Left lobe of liver (tissue), 2 donors: ENCODE results near the gene MATR3. TPM values are rescaled to one million over a fixed set of nuclear protein-coding genes. Genes with fewer than 3 reads are reported as not detected.

ENCODE experiments used
- ATAC-seq: fragments of 200-7000 bp; cut with Tn5 transposase; one replicate; pipeline ENCODE4 v1.9.1; 2020; ENCODE audit warnings: mild to moderate bottlenecking, moderate library complexity
- DNase-seq: peaks from one replicate; pipeline ENCODE4 v3.0.0-alpha.2; 2020; ENCODE audit warnings: low spot score
- total RNA-seq: library from RNA; stranded (reverse); gene quantifications from one replicate; pipeline ENCODE4 v1.2.1, GENCODE V29; 2021
- donor health status: DM: no; HTN: no; CAD: no; lungs with moderate emphysema.
- donor health status: DM: no; HTN: yes; CAD: no.

MATR3 gene
- total RNA-seq, 1 donor from 2014 or later = 39.2 TPM

DNA sequence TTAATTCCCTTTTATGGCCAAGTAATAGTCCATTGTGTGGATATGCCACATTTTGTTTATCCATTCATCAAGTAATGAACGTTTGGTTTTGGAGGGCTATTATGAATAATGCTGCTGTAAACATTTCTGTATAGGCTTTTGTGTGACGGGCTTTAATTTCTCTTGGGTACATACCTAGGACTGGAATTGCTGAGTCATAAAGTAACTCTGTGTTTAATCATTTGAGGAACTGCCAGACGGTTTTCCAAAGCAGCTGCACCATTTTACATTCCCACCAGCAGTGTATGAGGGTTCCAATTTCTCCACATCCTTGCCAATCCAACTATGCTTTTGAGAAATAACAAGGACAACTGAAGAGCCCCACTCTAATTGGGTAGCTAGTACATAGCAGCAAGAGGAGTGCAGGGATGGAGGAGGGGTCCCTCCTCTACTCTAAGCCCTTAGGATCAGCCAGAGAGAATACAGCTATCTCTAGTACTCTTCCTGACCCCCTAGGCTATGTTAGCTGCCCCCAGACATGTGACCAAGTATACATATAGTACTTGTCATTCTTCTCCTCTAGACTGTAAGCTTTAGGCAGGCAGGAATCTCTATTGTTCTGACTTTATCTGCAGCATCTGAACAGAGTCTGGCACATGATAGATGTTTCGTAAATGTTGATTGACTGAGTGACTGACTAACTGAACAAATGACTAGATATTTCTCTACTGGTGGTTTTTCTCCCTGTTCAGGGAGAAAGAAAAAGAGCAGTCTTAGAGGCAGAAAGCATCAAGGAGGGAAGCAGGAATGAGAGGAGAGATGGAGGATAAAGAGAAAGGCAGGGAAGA, 22.1 kb upstream of the MATR3 start:
- no peak for ATAC-seq
- DNase-seq = no peak

DNA sequence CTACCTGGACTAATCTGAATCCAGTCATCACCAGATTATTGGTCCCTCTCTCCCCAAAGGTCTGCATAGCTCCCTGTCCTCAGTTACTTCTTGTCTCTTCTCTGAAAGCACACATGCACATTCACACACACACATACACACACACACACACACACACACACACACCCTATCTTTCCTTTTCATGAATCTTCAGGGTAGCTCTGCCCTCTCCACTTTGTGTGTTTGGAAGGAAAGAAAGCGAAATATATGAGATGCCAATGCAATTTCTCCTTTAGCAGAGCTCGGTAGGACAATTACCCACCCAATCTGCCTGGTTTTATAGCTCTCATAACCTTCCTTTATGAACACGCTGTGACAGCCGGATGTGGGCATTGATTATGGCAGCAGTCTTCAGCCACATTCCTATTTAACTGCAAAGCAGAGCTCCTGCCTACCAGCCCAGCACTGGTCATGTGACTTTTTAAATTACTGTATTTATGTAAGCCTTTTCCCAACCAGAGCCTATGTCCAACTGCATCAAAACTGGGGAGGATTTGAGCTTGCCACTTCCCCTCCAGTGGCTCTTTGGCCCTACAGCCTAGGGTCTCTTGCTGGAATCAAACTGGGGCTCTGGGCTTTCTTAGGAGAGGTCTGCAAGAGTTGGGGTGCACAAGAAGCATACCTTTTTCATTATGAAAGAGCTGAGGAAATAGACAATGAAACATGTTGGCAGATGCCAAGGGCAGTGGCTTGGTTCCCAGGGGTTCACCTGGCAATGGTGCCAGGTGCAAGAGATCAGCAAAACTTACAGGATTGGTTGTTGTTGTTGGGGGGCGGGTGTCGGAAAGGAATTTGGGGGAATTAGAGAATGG, 20.8 kb upstream of the MATR3 start:
- ATAC-seq = peak; percentile 17
- peak; percentile 60 for DNase-seq

DNA sequence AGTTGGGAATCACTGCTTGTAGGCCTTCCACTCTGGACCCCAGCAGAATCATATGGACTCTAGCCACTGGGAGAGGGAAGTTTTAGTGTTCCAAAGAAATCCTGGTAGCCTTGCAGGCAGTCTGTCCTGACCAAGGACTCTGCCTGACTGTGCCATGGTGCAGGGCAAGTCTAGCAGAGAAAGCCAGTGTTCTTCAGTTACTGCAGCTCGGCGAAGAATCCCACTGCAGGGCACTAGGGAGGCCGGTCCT, 20.3 kb upstream of the MATR3 start:
- no peak for ATAC-seq
- no peak for DNase-seq

DNA sequence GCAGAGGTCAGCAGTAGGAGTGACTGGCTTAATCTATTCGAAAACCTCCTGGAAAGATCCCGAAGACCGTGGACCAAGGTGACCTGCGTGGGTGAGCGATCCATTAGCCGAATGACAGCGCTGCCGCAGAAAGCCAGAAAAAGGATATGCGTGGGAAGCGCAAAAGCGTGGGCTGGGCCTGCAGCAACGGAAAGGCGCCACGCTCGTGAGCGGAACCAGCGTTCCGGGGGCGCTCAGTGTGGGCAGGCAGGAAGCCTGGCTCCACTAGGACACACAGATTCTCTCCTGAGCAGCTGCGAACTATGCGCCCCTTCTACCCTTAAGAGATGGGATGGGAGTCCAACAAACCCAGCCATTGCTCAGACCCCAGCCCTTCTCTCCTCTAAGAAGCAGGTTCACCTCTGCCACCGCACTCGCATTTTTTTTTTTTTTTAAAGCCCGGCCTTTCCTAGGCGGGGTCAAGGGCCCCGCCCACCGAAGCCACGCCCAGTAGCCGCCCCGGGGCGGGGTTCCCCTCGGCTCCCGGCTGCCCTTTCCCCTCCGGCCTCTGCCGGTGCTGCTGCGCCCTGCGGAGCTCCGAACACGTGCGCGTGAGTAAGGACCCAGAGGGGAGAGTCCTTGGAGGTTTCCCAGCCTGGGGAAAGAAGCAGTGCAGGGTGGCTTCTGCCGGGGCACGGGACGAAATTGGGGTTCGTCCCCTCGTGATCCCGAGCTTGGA, 19.8 kb upstream of the MATR3 start:
- peak; percentile 95 for ATAC-seq

DNA sequence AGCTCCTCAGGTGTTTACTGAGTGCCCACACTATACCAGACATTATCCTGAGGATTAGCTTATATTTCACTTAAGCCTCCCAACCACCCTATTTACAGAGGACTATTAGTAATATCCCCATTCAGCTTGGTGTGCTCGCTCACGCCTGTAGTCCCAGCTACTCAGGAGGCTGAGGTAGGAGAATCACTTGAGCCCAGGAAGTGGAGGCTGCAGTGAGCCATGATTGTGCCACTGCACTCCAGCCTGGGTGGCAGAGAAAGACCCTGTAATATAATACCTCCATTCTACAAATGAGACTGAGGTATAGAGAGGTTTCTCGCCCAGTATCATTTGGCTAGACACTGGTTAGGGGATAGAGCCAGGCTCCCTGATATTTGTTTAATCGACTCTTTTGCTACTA, 18.0 kb upstream of the MATR3 start:
- DNase-seq (no peak), ATAC-seq (no peak)

More for the DNA sequence above, 19.8 kb upstream of the MATR3 start:
- DNase-seq = peak; percentile 92

DNA sequence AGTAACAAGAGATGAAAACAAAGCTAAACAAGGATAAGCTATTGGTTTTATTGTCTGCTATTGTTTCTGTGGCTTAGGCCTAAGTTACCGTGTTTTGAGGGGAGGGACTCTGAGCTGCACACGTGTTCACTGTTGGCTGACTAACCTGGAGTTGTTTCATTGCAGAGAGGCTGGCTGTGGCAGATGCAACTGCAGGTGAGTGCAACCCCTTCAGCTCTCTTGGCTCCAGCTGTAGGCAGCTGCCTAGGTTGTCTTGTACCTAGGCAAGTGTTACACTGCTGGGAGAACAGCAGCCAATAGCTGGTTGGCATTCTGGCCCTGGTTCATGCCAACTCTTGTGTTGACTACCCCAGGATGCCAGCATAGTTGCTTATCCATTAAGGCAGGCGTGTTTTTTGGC, 17.6 kb upstream of the MATR3 start:
- ATAC-seq (no peak), DNase-seq (no peak)

DNA sequence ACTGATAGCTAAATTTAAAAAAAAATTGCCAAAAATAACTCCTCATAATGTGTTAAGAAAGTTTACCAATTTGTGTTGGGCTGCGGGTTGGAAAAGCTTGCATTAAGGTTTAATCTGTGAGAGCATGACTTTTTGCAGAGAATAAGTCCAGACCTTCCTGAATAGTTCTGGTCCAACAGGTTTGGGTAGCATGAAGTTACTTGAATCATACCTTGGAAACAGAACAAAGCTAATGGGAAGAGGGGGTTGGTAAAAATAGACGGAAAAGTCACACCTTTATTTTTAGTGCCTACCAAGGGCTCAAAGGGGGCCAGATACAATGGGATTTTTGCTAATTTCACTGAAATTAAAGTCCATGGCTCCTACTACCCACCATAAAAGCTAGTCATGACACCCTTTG, 17.1 kb upstream of the MATR3 start:
- no peak for ATAC-seq
- DNase-seq = no peak

DNA sequence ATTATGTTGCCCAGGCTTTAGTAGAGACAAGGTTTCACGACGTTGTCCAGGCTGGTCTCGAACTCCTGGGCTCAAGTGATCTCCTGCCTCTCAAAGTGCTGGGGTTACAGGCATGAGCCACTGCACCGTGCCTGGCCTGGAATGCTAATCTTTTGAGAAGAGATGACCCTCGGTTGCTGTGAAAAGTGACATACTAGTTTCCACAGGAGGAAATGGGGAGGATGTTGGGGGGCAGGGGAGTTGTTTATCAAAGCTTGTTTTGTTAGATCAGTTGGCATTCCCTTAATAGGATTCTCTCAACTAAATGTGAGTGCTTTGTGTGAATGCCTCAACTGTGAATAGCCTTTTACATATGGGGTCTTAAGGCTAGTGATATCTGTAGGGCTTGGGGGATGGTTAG, 16.4 kb upstream of the MATR3 start:
- DNase-seq = no peak
- ATAC-seq = no peak

DNA sequence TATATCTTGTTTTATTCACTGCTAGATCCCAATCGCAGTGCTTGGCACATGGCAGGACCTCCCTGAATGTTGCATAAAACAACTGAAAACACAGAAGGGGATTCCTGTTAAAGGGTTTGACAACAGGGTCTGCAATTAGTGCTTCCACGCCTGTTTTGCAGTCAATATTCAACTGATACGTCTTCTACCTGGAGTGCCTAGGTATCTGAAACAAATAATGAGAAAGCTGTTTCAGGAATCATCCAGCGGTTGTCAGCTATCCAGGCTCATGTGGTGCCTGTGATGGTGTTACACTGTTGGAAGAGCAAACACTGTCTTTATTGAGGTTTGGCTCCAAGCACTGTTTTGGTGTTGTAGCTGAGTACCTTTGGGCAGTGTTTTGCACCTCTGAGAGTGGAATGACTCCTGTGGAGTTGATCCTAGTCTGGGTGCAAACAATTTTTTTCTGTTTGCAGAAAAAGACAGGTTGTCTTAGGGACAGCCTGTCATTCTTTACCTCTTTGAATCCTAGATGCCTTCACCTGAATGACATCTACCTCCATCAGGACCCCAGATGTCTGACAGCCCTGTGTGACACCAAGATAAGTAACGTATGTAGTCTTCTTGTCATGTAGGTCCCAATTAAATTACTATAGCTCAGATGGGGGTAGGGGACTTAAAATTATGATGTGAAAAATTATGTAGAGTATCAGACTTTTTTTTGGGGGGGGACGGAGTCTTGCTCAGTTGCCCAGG, 14.8 kb upstream of the MATR3 start:
- ATAC-seq (no peak), DNase-seq (no peak)

DNA sequence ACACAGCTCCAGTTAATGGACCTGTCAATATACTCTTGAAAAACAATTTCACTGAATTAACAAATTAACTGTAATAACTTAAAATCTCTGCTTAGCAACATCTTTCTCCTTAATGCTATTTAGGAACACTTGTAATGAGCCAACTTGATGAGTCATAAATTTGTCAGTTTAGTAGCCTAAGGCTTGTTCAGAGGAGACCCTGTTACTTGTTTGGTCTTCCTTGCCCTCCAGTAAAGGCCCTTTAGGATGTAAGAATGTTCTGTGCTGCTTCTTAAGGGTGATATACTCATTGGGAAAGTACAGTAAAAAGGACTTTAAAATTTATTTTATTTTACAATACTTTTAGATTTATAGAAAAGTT, 11.4 kb upstream of the MATR3 start:
- DNase-seq (no peak), ATAC-seq (no peak)

DNA sequence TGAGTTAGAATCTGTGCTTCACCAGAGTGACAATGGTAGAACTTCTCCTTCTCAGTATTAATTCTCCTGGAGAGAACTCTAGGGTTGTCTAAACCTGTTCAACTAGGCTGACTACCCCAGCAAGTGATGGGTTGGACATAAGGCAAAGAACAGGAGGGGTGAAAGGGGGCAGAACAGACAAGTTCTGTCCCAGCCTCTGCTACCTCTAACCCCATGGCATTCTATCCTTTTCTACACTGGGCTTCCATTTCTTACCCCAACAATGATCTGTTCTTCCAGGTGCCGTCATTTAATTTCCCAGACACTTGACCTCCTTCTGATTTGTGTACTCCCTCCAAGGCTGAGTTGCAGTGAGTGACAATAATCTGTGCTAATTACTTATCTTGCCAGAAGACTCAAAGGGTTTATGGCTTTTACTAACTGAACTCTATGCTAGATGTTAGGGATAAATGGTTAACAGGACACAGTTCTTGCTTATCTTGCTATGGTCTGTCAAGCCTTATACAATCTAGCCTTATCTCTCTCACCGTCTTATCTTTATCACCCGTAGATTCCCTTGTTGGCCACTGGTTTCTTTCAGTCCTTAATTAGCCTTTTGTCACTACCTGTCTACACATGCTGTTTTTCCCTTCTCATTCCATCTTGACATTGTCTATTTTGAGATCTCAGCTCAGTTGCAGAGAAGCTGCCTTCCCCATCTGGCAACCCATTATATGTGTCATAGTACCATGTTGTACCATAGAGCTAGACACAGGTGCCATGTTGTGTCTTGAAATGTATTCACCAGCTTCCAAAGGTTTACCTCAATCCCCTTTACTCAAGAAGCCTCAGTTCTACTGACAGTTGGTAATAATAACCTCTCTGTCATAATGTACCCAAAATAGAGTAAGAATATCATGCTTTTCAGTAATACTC, 10.0 kb upstream of the MATR3 start:
- DNase-seq (no peak), ATAC-seq (no peak)

DNA sequence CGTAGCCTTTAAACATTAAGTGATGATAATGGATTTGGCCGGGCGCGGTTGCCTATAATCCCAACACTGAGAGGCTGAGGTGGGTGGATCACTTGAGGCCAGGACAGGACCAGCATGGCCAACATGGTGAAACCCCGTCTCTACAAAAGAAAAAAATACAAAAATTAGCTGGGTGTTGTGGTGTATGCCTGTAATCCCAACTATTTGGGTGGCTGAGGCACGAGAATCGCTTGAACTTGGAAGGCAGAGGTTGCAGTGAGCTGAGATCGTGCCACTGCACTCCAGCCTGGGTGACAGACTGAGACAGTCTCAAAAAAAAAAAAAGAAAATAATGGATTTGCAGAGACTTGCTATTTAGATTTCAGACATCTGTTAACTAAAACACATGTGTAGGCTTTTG, 9.2 kb upstream of the MATR3 start:
- DNase-seq (no peak), ATAC-seq (no peak)

DNA sequence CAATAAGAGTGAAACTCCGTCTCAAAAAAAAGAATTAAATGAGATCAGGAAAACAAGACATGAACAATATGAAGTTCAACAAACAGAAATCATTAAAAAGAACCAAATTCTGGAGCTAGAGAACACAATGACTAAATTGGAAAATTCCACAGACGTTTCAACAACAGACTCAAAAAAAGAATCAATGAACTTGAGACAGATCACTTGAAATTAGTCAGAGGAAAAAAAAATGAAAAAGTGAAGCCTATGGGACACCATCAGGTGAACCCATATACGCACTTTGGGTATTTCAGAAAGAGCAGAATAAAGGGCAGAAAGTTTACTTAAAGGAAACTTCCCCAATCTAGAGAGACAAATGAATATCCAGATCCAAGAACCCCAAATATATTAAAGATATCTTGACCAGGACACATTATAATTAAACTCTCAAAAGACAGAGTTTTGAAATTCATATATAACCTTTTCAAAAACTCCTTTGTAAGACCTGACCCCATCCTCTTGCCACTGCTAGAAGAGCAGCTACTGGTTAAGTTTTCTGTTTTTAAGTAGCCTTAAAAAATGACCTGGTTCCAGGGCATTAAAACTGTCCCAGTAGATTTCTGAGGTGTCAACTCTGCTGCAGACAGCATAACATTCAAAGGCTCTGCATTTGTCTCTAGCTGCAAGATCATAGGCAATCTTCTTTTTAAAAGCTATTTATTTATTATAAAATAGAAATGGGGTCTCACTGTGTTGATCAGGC, 7.7 kb upstream of the MATR3 start:
- ATAC-seq (no peak), DNase-seq (no peak)

DNA sequence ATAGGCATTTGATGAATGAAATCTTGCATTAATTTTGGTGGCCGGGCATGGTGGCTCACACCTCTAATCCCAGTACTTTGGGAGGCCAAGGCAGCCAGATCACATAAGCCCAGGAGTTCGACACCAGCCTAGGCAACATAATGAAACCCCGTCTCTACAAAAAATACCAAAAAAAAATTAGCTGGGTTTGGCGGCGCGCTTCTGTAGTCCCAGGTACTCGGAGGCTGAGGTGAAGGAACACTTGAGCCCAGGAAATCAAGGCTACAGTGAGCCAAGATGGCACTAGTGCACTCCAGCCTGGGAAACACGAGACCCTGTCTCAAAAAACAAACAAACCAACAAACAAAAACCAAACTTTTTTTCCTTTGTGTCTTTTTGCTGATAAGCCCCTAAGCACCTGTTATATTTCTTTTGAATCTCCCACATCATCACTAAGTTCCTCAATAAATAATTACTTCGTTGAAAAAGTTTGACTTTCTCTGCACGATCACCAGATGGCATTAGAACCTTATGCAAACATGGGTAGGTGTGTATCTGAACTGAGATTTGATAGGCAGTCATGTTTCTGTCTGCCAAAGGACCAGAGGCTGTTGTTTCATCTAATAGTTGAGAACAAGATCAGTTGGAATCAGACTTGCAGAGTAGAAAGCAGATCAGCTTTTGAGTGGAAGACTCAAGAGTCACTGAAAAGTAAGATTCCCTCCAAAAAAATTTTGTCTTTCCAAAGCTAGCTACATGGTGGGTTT, 5.5 kb upstream of the MATR3 start:
- DNase-seq = no peak

DNA sequence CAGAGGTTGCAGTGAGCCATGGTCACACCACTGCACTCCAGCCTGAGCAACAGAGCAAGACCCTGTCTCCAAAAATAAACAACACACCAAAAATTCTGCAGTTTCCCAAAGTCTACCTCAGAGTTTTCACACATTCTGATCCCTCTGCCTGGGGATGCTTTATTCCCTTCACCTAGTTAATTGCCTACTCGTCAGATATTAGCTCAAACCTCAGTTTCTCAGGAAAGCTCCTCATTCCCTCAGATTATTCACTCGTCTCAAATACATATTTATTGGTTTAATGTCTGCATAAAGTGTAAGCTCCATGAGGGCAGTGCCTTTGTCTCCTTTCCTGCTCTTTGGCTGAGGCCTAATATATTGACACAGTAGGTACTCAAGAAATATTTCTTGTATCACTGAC, 2.5 kb upstream of the MATR3 start:
- DNase-seq = no peak
- no peak for ATAC-seq

More for the DNA sequence above, 5.5 kb upstream of the MATR3 start:
- peak; percentile 89 for ATAC-seq

DNA sequence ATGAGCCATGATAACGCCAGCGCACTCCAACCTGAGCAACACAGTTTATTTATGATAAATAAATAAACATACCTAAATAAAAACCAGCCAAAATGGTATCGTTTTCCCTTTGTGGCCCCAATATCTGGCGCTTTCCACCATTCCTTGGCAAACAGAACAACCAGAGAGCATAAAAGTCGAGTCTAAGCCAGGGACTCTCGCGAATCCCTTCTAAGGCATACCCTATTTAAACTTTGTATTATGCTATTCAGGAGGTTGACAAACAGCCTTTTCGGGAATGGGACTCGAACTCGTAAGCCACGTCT, 386 bp upstream of the MATR3 start:
- ATAC-seq (no peak), DNase-seq (no peak)

DNA sequence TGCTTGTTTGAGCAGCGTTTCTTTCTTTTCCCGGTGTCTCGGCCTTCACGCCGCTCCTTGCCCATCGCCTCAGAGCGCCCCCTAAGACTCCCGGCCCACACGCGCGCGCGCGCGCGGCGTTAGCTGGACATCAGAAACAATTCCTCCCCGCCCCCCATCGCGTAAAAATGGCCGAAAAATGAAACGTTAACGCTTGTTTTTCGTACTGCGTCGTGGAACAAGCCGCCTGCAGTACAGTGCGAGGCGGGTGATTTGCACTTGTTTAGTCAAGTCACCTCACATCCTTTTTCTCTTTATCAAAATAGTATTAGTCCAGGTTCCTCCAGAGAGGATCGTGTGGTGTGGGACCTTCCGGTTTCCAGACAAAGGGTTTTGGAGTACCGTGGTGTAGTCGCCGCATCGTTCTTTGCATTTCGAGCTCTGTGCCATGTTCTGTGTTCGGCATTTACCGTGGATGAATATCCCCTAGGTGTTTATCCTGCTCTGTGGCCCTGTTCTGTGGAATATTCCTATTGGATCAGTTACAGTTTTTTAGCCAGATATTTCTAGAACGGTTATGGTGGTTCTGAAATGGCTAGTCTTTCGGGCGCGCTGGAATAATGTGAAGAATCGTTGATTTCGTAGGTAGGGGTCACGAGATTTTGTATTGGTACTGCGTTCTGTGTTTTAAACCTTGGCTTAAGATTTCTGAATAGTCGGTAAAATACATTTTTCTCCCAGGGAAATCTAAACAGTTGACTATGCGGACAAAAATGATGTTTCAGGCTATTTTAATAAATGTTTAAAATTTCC, 1.0 kb downstream of the MATR3 start:
- ATAC-seq = peak; percentile 61
- DNase-seq = peak; percentile 74
